GM15510 (cell line): ENCODE data around the gene CHST11.

ENCODE experiments used
- POLR2A ChIP-seq: IDR thresholded peaks from 3 replicates; pipeline ENCODE4 v1.6.1; 2011; ENCODE audit warnings: borderline replicate concordance; ENCODE audit not compliant: insufficient read length; ENCODE audit errors: extremely low read depth

CHST11 gene

GRCh38 chr12:104615048-104615561 lies 158.4 kb downstream of the CHST11 start:
- no peak for TF ChIP-seq POLR2A

GRCh38 chr12:104618691-104619090 lies 161.9 kb downstream of the CHST11 start:
- TF ChIP-seq POLR2A = no peak

- TF ChIP-seq POLR2A = no peak
Measured at GRCh38 chr12:104619305-104619704, 162.6 kb downstream of the CHST11 start.

GRCh38 chr12:104620837-104621531 lies 164.2 kb downstream of the CHST11 start:
- no peak for TF ChIP-seq POLR2A

GRCh38 chr12:104622928-104623327 lies 166.2 kb downstream of the CHST11 start:
- TF ChIP-seq POLR2A = no peak

- TF ChIP-seq POLR2A = no peak
Measured at GRCh38 chr12:104623883-104624282, 167.1 kb downstream of the CHST11 start.

- TF ChIP-seq POLR2A = no peak
Measured at GRCh38 chr12:104624529-104624928, 167.8 kb downstream of the CHST11 start.

GRCh38 chr12:104626069-104626837 lies 169.5 kb downstream of the CHST11 start:
- no peak for TF ChIP-seq POLR2A

- no peak for TF ChIP-seq POLR2A
Measured at GRCh38 chr12:104627231-104627989, 170.7 kb downstream of the CHST11 start.

GRCh38 chr12:104627990-104628830 lies 171.5 kb downstream of the CHST11 start:
- TF ChIP-seq POLR2A = no peak

- no peak for TF ChIP-seq POLR2A
Measured at GRCh38 chr12:104628831-104629135, 172.0 kb downstream of the CHST11 start.

GRCh38 chr12:104630230-104630670 lies 173.5 kb downstream of the CHST11 start:
- no peak for TF ChIP-seq POLR2A

GRCh38 chr12:104631867-104632266 lies 175.1 kb downstream of the CHST11 start:
- TF ChIP-seq POLR2A = no peak

- TF ChIP-seq POLR2A = no peak
Measured at GRCh38 chr12:104632724-104633201, 176.0 kb downstream of the CHST11 start.
